ENCODE measurements around the gene CAMK2G.
"Not testable (repeated sequence)": the region's sequence is repeated elsewhere in the genome, so short reads cannot be mapped to it uniquely, and the experiment has no call there.

The CAMK2G gene

GRCh38 chr10:73874267-73875138 lies at the start of gene CAMK2G:
CAMK2G (minus strand) TSS chr10:73874555; CDS start chr10:73874461, 94 bp downstream.
- peak; percentile 83 for DNase-seq

DNA sequence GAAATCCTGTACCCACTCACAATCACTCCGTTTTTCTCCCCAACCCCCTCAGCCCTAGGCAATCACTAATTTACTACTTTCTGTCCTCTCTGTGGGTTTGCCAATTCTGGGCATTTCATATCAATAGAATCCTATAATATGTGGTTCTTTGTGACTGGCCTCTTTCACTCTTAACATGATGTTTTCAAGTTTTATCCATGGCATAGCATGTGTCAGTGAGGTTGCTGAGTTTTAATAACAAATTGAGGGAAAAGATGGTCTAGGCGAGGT lies 48.4 kb upstream of the CAMK2G start:
- DNase-seq, result no peak

- DNase-seq, result no peak
Measured at GRCh38 chr10:73922007-73922863, 47.9 kb upstream of the CAMK2G start.

GRCh38 chr10:73920089-73920488 lies 45.7 kb upstream of the CAMK2G start:
- no peak for DNase-seq

DNA sequence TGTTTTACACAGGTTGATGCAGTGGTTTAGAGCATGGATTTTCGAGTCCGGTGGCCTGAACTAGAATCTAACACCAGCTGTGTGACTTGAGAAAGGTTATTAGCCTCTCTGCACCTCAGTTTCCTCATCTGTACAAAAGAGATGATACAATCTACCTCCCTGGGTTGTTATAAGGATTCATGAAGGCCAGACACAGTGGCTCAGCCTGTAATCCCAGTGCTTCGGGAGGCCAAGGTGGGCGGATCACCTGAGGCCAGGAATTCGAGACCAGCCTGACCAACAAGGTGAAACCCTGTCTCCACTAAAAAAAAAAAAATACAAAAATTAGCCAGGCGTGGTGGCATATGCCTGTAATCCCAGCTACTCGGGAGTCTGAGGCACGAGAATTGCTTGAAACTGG lies 45.1 kb upstream of the CAMK2G start:
- DNase-seq, result not testable (repeated sequence)

DNA sequence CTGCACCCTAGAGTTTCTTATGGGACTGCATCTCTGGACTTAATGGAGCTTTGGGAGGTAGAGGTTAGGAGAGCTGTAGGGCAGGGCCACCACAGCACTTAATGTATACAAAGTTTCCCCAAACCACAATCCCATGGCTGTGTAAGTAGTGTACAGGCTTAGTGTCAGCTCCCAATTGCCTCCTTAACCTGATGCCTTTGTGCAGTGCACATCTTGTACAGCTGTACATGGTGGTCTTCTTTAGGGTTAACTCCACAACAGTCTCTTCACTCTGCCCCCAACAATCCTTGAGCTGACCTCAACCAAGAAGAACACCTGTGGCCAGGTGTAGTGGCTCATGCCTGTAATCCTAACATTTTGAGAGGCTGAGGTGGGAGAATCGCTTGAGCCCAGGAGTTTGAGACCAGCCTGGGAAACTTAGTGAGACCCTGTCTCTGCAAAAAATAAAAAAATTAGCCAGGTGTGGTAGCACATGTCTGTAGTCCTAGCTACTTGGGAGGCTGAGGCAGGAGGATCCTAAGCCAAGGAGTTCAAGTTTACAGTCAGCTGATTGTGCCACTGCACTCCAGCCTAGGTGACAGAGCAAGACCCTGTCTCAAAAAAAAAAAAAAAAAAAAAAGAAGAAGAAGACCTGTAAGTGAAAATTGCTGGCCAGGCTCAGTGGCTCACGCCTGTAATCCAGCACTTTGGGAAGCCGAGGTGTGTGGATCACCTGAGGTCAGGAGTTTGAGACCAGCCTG lies 43.4 kb upstream of the CAMK2G start:
- DNase-seq, result no peak

DNA sequence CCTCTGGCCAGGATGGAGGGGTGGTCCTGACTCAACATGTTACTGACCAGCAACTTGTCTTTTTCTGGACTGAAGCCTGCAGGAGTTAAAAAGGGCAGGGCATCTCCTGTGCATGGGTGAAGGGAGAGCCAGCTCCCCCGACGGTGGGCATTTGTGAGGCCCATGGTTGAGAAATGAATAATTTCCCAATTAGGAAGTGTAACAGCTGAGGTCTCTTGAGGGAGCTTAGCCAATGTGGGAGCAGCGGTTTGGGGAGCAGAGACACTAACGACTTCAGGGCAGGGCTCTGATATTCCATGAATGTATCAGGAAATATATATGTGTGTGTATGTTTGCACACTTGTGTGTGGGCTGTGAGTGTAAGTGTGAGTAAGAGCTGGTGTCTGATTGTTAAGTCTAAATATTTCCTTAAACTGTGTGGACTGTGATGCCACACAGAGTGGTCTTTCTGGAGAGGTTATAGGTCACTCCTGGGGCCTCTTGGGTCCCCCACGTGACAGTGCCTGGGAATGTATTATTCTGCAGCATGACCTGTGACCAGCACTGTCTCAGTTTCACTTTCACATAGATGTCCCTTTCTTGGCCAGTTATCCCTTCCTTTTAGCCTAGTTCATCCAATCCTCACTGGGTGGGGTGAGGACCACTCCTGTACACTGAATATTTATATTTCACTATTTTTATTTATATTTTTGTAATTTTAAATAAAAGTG lies 42.6 kb upstream of the CAMK2G start:
- peak; percentile 67 for DNase-seq

DNA sequence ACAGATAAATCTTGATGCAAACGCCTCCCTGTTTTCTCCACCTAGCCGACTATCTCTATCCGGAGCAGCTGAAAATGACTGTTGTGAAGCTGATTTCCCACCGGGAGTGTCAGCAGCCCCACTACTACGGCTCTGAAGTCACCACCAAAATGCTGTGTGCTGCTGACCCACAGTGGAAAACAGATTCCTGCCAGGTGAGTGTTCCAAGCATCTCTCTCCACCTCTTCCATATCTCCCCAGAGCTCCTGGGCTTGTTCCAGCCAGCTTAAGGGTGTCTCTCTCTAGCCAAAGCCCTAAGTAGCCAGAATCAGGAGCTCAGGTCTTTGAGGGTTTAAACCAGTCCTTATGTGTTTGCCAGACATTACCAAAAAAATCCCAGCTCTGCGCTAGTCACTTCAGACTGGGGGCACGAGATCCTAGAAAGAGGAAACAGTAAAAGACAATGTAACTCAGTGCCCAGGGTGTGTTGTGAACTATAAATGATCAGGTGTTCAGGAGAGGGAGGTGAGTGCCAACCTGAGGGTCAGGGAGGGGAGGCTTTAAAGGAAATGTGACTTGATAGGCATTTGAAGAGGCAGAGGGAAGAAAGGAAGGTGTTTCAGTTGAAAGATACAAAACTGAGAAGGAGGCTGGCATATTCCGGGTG lies 41.0 kb upstream of the CAMK2G start:
- DNase-seq, result no peak

GRCh38 chr10:73914036-73914435 lies 39.7 kb upstream of the CAMK2G start:
- DNase-seq, result no peak

GRCh38 chr10:73911553-73912004 lies 37.2 kb upstream of the CAMK2G start:
- DNase-seq, result no peak

- DNase-seq, result peak; percentile 68
Measured at GRCh38 chr10:73910764-73911552, 36.6 kb upstream of the CAMK2G start, which contains the start of gene PLAU. PLAU (plus strand) TSS chr10:73911132; CDS start chr10:73911556, 424 bp downstream.

DNA sequence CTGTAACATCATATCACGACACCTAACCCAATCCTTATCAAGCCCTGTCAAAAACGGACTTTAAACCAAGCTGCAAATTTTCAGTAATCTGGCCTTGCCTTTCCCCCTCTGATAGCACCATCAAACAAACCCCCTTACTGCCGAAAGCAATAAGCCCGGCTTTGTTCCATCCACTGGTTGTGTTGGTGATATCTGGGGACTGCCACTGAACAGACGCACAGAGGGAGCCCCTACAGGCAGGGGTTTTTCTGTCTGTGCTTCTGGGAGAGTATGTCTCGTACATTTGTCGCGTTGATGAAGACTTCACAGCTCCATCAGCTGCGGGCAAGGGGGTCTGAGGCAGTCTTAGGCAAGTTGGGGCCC lies 36.0 kb upstream of the CAMK2G start:
- no peak for DNase-seq

DNA sequence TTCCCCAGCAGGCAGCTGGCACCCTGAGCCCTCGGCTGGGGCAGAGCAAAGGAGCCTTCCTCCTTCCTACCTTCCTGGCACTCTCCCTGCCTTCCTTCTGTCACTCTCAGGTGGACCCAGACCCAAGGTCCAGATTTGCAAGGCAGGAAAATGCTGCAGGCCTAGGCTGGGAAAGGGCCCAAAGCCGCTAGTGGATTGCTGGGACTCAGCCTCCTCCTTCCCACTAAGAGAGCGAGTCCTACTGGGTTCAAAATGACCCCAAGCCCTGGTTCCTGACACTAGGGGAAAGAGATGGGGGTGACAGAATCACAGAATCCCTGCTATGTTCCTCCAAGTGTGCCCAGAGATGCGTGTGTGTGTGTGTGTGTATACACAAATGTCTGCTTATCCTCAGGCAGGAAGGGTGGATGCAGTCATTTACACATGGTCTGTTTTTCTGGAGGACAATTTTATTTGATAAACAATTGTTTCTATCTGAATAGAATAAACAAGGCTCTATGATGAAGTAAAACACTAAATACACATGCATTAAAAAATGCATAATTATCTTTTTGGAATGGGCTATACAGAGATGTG lies 35.3 kb upstream of the CAMK2G start:
- DNase-seq, result no peak

DNA sequence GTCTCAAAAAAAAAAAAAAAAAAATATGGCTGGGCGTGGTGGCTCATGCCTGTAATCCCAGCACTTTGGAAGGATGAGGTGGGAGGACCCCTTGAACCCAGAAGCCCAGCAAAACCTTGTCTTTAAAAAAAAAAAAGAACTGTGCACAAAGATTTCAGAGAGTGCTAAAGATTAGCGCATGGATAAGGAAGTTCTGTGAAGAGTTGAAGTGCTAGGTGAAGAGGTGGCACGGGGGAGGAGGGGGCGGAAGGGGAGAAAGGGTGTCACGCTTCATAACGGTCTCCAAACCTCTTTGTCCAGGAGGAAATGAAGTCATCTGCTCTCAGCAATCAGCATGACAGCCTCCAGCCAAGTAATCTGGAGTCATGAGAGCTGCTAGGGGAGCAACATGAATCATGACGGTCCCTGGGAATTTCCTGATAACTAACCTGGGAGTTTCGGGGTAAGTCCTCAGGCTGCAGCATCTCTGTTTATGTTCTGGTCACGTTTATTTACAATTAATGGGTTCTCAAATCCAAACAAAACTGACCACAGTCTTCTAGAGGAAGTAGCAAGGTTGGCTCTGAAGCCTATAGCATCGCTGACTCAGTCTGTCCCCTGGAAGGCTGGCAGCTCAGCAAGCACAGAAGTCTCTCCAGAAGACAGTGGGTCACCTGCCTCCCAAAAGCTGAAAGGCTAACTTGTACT lies 34.6 kb upstream of the CAMK2G start:
- DNase-seq, result peak; percentile 97

GRCh38 chr10:73907841-73908517 lies 33.6 kb upstream of the CAMK2G start:
- DNase-seq, result peak; percentile 97

- DNase-seq, result peak; percentile 79
Measured at GRCh38 chr10:73906524-73907447, 32.4 kb upstream of the CAMK2G start.

DNA sequence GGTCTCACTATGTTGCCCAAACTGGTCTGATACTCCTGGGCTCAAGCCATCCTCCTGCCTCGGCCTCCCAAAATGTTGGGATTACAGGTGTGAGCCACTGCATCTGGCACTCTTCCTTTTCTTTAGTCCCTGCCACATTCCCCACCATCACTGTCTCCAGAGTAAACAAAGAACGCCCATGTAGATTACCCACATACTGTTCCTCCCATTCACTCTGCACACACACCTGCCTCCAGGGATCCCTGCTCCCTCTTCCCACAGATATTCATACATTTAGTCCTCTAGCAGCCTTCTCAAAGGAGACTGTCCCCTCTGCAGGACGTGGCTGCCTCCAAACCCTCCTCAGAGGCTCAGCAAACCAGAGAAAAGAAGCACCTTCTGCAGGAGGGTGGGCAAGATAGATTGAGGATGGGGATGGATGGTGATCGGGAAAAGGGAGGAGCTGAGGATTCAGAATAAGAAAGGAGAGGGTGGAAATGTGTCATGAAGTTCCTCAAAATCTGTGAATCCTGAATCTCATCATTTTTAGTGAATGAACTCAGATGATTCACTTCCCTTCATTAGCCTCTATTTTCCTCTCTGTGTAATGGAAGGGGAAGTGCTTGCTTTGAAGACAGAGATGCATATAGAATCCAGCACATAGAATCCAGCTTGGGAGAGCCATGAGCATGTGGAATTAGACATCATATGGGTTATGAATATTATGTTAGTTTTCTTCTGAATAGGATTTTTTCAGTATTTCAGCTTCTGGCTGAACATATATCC lies 31.1 kb upstream of the CAMK2G start:
- peak; percentile 88 for DNase-seq

DNA sequence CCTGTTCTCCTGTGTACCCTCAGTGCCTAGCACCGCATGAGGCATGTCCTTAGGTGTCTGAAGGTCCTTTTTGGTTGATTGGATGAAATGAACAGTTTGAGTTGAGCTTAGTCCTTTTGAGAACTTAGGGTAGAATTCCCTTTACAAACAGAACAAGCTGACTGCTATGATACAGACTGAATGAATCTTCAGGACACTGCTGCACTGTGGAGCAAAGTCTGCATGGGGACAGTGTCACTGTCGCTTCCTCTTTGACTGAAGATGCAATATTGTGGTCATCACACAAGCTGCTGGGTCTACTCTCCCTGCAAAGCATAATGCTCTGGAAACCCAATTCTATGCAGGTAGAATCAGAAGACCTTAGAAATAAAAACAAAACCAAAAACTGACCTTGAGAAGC lies 28.0 kb upstream of the CAMK2G start:
- peak; percentile 72 for DNase-seq
